Superior temporal gyrus (tissue), 1 donor: ENCODE measurements around the gene SRSF3.
A peak's percentile ranks its signal among the peaks of the same experiment; 100 is the strongest.
"Not testable (repeated sequence)": the region's sequence is repeated elsewhere in the genome, so short reads cannot be mapped to it uniquely, and the experiment has no call there.

Experiments used
- DNase-seq: peaks from one replicate; pipeline ENCODE4 v3.0.0-alpha.2; 2016; ENCODE audit errors: extremely low spot score

The SRSF3 gene

GRCh38 chr6:36594029-36594815 lies at the start of gene SRSF3:
SRSF3 (plus strand) TSS chr6:36594362; CDS start chr6:36596763, 2,401 bp downstream.
- peak; percentile 98 for DNase-seq

GRCh38 chr6:36545767-36546307 lies 48.3 kb upstream of the SRSF3 start:
- peak; percentile 19 for DNase-seq

- peak; percentile 39 for DNase-seq
These were observed 47.7 kb upstream of the SRSF3 start for GRCh38 chr6:36546308-36546919.

- peak; percentile 89 for DNase-seq
These were observed 47.1 kb upstream of the SRSF3 start, which contains the start of gene STK38 for GRCh38 chr6:36546920-36547645. STK38 (minus strand) TSS chr6:36547479; CDS start chr6:36540202, 7,277 bp downstream.

GRCh38 chr6:36547646-36548400 lies 46.3 kb upstream of the SRSF3 start:
- DNase-seq, result no peak

GRCh38 chr6:36548401-36548743 lies 45.8 kb upstream of the SRSF3 start:
- DNase-seq, result no peak

- no peak for DNase-seq
These were observed 43.6 kb upstream of the SRSF3 start for GRCh38 chr6:36550473-36551000.

- DNase-seq, result no peak
These were observed 38.4 kb upstream of the SRSF3 start for GRCh38 chr6:36555750-36556252.

GRCh38 chr6:36556281-36556680 lies 37.9 kb upstream of the SRSF3 start:
- DNase-seq, result no peak

GRCh38 chr6:36559011-36559793 lies 35.0 kb upstream of the SRSF3 start:
- DNase-seq, result no peak

- DNase-seq, result no peak
These were observed 33.3 kb upstream of the SRSF3 start for GRCh38 chr6:36560822-36561221.

GRCh38 chr6:36563237-36563927 lies 30.8 kb upstream of the SRSF3 start:
- no peak for DNase-seq

GRCh38 chr6:36563928-36564284 lies 30.3 kb upstream of the SRSF3 start:
- DNase-seq, result no peak

GRCh38 chr6:36566418-36566905 lies 27.7 kb upstream of the SRSF3 start:
- DNase-seq, result no peak

- no peak for DNase-seq
These were observed 23.9 kb upstream of the SRSF3 start for GRCh38 chr6:36570264-36570663.

GRCh38 chr6:36571122-36572043 lies 22.8 kb upstream of the SRSF3 start:
- DNase-seq, result no peak

GRCh38 chr6:36572353-36573311 lies 21.5 kb upstream of the SRSF3 start:
- not testable (repeated sequence) for DNase-seq
